ENCODE results near the gene GBP4.

The GBP4 gene

GRCh38 chr1:89211035-89211634 lies 12.4 kb upstream of the GBP4 start:
- TF ChIP-seq TAF1 (IDR thresholded peaks at IDR 0.05; ENCODE audit: borderline replicate concordance, insufficient read depth, low read length) = no peak
- TF ChIP-seq SIN3A (IDR thresholded peaks at IDR 0.05; ENCODE audit: borderline replicate concordance, insufficient read depth, low read length) = no peak
- TF ChIP-seq, protein P1, sequence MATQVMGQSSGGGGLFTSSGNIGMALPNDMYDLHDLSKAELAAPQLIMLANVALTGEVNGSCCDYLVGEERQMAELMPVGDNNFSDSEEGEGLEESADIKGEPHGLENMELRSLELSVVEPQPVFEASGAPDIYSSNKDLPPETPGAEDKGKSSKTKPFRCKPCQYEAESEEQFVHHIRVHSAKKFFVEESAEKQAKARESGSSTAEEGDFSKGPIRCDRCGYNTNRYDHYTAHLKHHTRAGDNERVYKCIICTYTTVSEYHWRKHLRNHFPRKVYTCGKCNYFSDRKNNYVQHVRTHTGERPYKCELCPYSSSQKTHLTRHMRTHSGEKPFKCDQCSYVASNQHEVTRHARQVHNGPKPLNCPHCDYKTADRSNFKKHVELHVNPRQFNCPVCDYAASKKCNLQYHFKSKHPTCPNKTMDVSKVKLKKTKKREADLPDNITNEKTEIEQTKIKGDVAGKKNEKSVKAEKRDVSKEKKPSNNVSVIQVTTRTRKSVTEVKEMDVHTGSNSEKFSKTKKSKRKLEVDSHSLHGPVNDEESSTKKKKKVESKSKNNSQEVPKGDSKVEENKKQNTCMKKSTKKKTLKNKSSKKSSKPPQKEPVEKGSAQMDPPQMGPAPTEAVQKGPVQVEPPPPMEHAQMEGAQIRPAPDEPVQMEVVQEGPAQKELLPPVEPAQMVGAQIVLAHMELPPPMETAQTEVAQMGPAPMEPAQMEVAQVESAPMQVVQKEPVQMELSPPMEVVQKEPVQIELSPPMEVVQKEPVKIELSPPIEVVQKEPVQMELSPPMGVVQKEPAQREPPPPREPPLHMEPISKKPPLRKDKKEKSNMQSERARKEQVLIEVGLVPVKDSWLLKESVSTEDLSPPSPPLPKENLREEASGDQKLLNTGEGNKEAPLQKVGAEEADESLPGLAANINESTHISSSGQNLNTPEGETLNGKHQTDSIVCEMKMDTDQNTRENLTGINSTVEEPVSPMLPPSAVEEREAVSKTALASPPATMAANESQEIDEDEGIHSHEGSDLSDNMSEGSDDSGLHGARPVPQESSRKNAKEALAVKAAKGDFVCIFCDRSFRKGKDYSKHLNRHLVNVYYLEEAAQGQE (IDR thresholded peaks at IDR 0.05; ENCODE audit: insufficient read depth in 1 of 2, low read depth in 2 of 2, low read length in 2 of 2) = no peak
- no peak for TF ChIP-seq POLR2AphosphoS5 (IDR thresholded peaks at IDR 0.05; ENCODE audit: low read depth, low read length)
- TF ChIP-seq FOXP2 (optimal IDR thresholded peaks at IDR 0.05; ENCODE audit: borderline replicate concordance, extremely low read depth, extremely low read length, insufficient read depth) = no peak

DNA sequence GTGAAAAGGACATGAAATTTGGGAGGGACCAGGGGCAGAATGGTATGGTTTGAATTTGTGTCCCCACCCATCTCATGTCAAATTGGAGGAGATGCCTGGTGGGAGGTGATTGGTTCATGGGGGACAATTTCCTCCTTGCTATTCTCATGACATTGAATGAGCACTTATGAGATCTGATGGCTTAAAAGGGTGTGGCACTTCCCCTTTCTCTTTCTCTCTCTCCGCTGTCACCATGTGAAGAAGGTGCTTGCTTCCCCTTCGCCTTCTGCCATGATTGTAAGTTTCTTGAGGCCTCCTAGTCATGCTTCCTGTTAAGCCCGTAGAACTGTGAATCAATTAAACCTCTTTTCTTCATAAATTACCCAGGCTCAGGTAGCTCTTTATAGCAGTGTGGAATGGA lies 7.6 kb upstream of the GBP4 start:
- no peak for TF ChIP-seq POLR2AphosphoS5 (IDR thresholded peaks at IDR 0.05; ENCODE audit: low read depth, low read length)
- TF ChIP-seq SIN3A (IDR thresholded peaks at IDR 0.05; ENCODE audit: borderline replicate concordance, insufficient read depth, low read length) = no peak
- TF ChIP-seq, protein P1 (IDR thresholded peaks at IDR 0.05; ENCODE audit: insufficient read depth in 1 of 2, low read depth in 2 of 2, low read length in 2 of 2) = no peak
- TF ChIP-seq TAF1 (IDR thresholded peaks at IDR 0.05; ENCODE audit: borderline replicate concordance, insufficient read depth, low read length) = no peak
- TF ChIP-seq FOXP2 (optimal IDR thresholded peaks at IDR 0.05; ENCODE audit: borderline replicate concordance, extremely low read depth, extremely low read length, insufficient read depth) = no peak

DNA sequence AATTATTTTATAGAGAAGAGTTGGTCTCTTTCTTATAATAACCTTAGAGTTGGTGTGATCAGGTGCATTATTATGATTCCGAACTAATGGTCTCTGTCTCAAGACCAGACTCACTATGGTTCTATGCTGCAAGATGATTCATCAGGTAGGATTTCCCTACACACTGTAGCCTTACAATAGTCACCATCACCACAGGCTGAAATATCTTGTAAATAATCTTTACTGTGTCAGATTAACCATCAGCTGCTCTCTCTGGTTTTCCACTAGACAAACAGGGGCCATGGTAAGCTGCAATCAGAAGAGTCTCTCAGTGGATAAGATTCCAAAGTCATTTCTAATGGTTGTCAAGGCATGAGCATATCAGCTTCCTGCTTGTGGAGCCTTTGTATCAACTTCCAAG lies 4.4 kb upstream of the GBP4 start:
- TF ChIP-seq SIN3A (IDR thresholded peaks at IDR 0.05; ENCODE audit: borderline replicate concordance, insufficient read depth, low read length) (no peak), FOXP2 (optimal IDR thresholded peaks at IDR 0.05; ENCODE audit: borderline replicate concordance, extremely low read depth, extremely low read length, insufficient read depth) (no peak), POLR2AphosphoS5 (IDR thresholded peaks at IDR 0.05; ENCODE audit: low read depth, low read length) (no peak), TAF1 (IDR thresholded peaks at IDR 0.05; ENCODE audit: borderline replicate concordance, insufficient read depth, low read length) (no peak)
- TF ChIP-seq, protein P1 (IDR thresholded peaks at IDR 0.05; ENCODE audit: insufficient read depth in 1 of 2, low read depth in 2 of 2, low read length in 2 of 2) = no peak

DNA sequence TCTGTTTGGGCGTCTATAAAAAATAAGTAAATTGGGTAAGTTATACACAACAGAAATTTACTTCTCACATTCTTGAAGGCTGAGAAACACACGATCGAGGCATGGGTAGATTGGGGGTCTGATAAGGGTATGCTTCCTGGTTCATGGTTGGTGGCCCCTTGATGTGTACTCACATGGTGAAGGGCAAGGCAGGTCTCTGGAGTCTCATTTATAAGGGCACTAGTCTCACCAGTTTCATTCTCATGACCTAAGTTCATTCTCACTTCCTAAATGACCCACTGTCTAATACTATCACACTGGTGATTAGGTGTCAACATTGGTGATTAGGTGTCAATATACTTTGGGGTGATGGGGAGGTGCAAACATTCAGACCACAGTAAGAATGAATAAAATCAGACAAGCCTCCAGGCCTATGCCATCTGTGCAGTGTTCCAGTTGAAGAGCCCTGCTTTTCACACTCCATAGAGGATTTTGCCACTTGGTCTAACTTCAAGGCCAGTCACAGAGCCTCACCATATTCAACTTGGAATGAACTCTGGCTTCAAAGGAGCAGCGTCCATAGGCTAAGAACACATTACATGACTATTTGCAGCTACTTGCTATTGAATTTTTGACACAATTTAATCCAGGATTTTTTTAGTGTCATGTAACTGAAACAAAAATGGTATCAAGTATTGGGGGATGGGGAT lies 2.5 kb upstream of the GBP4 start:
- TF ChIP-seq FOXP2 (optimal IDR thresholded peaks at IDR 0.05; ENCODE audit: borderline replicate concordance, extremely low read depth, extremely low read length, insufficient read depth) = no peak
- TF ChIP-seq POLR2AphosphoS5 (IDR thresholded peaks at IDR 0.05; ENCODE audit: low read depth, low read length) = no peak
- TF ChIP-seq SIN3A (IDR thresholded peaks at IDR 0.05; ENCODE audit: borderline replicate concordance, insufficient read depth, low read length) = no peak
- TF ChIP-seq, protein P1 (IDR thresholded peaks at IDR 0.05; ENCODE audit: insufficient read depth in 1 of 2, low read depth in 2 of 2, low read length in 2 of 2) = no peak
- no peak for TF ChIP-seq TAF1 (IDR thresholded peaks at IDR 0.05; ENCODE audit: borderline replicate concordance, insufficient read depth, low read length)
